H7 (cell line): ENCODE results near the gene LINC00237. TPM values are rescaled to one million over a fixed set of nuclear protein-coding genes. Genes with fewer than 3 reads are reported as not detected.
A peak's percentile ranks its signal among the peaks of the same experiment; 100 is the strongest.

ENCODE experiments used
- DNase-seq: peaks from one replicate; pipeline ENCODE4 v3.0.0; 2012
- H3K27me3 ChIP-seq: 2 replicates; pipeline ENCODE4 v1.6.0; 2011; ENCODE audit warnings: mild to moderate bottlenecking, low read length; ENCODE audit not compliant: control insufficient read depth, insufficient read depth
- H3K36me3 ChIP-seq: replicated peaks from 2 replicates; pipeline ENCODE4 v1.5.1; 2011; ENCODE audit warnings: low read length; ENCODE audit not compliant: control insufficient read depth, insufficient read depth
- H3K4me3 ChIP-seq: 2 replicates; pipeline ENCODE4 v1.5.1; 2011; ENCODE audit warnings: low read depth, mild to moderate bottlenecking, control low read depth, low read length, moderate library complexity; ENCODE audit not compliant: insufficient read depth
- total RNA-seq: library from RNA; depleted of rRNA; stranded (reverse); fragments of >200 nt; shearing (Covaris generic); gene quantifications from 2 replicates; pipeline ENCODE4 v1.2.3, GENCODE V29; 2014; rRNA removed

The LINC00237 gene
- total RNA-seq, 1 experiment from 2014 or later, result 3.7 TPM

DNA sequence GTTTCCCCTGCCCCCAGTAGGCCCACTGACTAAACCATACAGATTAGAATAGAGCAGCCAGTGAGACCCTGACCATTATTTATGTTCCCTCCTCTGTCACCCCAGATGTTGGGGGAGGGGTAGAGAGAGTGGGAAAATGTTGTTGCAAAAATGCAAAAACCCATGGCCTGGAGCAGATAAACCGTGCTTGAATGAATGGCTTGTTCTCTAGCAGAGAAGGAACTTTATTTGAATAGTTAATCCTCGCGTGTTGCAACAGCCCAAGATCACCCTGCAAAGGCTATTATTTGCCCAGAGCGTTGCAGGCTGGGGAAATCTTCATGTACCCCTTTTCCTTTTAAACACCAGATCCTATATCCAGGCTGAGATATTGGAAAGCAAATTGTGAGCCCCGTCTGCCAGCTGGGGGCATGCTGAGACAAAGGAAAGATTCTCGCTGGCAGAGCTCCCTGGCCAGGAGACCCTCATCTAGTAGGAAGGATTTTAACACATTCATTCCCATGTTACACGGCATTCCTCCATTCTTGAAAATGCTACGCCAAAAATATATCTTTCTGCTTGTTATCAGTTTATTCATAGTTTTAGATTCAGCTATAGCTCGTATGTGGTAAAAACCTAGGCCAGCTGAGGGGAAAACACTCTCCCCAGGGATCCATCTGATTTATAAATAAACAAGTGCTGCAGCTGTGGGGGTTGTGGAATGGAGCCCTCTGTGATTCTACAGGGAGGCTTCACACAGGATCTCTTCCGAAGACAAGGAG is 53.0 kb downstream of the LINC00237 start:
- DNase-seq, result peak; percentile 65
- Histone ChIP-seq H3K4me3 (no peak overlapping the region), H3K27me3 (no peaks in the 10 kb centered on the region), H3K36me3 (no peaks in the 10 kb centered on the region)

DNA sequence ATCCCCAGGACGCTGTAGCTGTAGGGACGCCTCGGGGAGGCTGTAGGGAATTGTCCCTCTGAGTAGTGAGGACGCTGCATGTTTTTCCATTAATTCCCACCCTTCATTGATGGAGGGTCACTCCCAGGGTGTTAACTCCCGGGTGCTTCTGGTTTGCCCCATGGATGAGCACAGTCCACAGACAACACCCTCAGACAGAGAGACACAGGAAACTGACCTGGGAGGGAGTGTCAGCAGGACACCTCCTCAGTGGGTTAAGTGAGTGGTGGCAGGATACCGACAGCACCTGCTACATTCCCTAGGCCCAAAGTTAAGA is 53.5 kb downstream of the LINC00237 start:
- Histone ChIP-seq H3K4me3 (no peak overlapping the region), H3K27me3 (no peaks in the 10 kb centered on the region), H3K36me3 (no peaks in the 10 kb centered on the region)
- DNase-seq, result no peak

DNA sequence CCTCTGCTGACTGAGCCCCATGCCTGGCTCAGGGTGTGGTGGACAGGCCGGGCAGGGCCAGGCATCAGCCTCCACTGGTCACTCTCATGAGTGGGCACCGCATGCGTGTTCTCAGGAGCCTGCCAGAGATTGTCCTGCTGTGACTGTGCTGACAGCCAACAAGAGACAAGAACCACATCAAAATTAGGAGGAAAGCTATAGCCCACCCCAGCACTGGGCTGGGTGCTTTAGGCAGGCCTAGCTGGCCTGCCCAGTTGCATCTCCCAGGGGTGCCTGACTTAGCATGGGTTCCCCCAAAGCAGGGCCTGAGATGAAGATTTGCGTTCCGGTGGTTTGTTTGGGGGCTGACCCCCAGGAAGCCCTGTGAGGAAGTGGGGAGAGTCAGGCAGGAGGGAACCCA is 53.9 kb downstream of the LINC00237 start:
- H3K4me3 ChIP-seq, result no peak overlapping the region
- DNase-seq, result no peak
- no peaks in the 10 kb centered on the region for H3K36me3 ChIP-seq
- H3K27me3 ChIP-seq, result no peaks in the 10 kb centered on the region

DNA sequence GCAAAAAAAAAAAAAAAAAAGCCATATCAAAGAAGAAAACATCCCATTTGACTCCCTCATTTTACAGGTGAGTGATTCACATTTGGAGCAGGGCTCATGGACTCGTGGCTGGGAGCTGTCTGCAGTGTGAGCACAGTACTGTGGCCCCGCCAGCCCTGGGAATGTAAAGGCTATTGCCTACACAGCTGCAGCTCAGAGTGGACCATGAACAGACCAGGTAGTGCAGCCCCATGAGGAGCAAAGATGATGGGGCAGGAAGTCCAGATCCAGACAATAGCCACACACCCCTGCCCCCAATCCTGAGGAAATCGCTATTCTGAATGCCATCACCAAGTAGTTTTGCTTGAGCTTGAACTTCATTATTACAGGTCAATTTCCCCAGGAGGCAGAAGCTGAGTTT is 55.4 kb downstream of the LINC00237 start:
- Histone ChIP-seq H3K4me3 (no peak overlapping the region), H3K27me3 (no peaks in the 10 kb centered on the region)
- no peak for DNase-seq

DNA sequence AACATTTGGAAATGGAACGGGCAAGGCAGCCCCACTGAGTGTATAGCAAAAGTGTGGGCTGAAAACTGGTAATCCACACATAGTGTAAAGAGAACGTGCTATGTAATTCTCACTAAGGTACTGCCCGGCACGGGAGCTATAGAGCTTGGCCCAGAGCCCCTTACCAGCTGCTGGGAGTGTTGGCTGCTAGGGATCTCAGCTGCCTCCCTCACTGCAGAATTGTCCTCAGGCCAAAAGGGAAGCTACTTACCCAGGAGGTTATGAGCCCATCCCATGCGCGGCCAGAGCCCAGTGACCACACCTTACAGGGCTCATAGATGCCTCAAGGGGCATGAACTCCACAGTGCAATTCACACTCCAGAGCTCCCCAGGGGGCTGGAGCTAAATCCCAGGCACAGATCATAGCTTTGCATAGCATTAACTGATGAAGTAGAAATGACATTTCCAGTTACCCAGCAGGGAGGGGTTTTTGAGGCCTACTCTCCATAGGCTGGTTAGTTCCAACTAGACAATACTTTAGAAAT is 56.8 kb downstream of the LINC00237 start:
- no peak for DNase-seq
- H3K27me3 ChIP-seq, result no peaks in the 10 kb centered on the region

More for the DNA sequence above, 55.4 kb downstream of the LINC00237 start:
- H3K36me3 ChIP-seq, result no peaks in the 10 kb centered on the region

DNA sequence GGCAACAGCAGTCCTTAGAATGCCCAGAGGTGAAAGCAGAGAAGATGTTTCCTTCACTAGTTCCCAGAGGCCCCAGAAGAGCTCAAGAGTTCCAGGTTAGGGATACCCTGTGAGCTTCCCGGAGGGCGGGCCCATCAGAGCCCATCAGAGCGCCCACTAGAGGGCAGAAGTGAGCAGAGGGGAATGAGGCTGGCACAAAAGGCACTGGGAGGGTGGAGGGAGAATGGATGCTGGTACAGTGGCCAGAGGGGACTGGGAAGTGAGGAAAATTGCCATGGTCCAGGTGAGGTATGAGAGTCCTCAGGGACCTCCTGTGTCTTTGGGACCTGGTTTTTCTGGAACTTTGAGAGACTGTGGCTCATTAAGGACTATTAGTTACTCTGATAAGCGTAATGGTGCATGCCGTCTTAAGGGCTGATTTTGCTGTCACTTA is 57.3 kb downstream of the LINC00237 start:
- H3K4me3 ChIP-seq, result no peak overlapping the region
- H3K36me3 ChIP-seq, result no peaks in the 10 kb centered on the region
- no peaks in the 10 kb centered on the region for H3K27me3 ChIP-seq
- DNase-seq, result peak; percentile 84

More for the DNA sequence above, 56.8 kb downstream of the LINC00237 start:
- H3K36me3 ChIP-seq, result no peaks in the 10 kb centered on the region
- H3K4me3 ChIP-seq, result no peak overlapping the region

DNA sequence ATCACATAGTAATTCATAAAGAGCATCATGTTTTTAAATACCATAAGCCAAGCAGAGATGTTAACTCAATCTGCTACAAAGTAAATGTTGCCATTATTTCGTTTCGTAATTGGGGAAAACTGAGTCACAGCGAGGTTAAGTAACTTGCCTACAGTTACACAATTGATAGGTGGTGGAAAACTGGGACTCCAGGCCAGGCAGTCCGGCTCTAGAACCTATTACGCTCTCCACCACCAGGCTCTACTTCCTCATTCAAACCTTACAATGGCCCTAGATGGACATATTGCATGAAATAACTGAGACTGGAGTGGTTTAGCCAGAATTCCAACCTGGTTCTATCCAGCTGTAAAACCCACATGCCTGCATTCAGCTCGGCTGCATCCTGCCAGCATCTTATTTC is 58.2 kb downstream of the LINC00237 start:
- H3K36me3 ChIP-seq, result no peaks in the 10 kb centered on the region

DNA sequence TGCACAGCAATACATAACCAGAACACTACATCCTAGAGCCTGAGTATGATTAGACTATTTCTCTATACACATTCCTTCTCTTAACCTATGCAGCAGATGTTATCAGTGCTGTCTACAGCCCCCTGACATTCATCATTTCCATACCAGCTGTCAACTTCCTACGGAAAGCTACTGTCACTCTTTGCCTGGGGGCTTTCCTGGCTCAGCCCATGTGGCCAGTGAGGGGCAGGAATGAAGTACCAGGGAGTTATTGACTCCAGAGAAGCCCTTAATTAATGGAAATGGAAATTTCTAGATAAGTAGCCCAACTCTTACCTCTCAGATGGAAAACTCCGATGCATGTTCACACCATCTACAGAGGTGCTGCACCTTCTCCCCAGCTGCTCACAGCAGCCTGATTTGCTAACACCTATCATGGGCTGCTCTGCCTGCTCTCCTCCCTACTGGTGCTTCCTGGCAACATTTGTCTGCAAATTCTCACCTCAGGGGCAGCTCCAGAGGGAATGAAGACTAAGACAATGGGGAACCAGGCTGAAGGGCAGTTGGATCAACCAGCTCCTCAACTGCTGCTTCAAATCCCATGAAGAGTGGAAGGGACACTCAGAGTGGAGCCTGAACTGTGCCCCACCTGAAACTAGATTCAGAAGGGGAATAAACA is 59.6 kb downstream of the LINC00237 start:
- no peak overlapping the region for H3K4me3 ChIP-seq
- H3K36me3 ChIP-seq, result no peaks in the 10 kb centered on the region
- no peak for DNase-seq
- H3K27me3 ChIP-seq, result no peaks in the 10 kb centered on the region

More for the DNA sequence above, 58.2 kb downstream of the LINC00237 start:
- DNase-seq, result no peak
- Histone ChIP-seq H3K27me3 (no peaks in the 10 kb centered on the region), H3K4me3 (no peak overlapping the region)

Other genes starting within 250 kb of the LINC00237 start
- 18.0 and 39.6 TPM in 2 replicates for gene KIZ, start 19.7 kb upstream of the LINC00237 start, total RNA-seq
- gene XRN2, start 197.0 kb upstream of the LINC00237 start, total RNA-seq, result 137 and 143 TPM in 2 replicates